ENCODE data around the gene ATG16L2.
"Not testable (repeated sequence)": the region's sequence is repeated elsewhere in the genome, so short reads cannot be mapped to it uniquely, and the experiment has no call there.

DNA sequence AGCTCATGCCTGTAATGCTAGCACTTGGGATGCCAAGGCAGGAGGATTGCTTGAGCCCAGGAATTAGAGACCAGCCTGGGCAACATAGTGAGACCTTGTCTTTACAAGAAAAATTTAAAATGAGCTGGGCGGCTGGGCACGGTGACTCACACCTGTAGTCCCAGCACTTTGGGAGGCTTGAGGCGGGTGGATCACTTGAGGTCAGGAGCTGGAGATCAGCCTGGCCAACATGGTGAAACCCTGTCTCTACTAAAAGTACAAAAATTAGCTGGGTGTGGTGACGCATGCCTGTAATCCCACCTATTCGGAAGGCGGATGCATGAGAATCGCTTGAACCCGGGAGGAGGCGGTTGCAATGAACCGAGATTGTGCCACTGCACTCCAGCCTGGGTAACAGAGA, 2.5 kb upstream of the ATG16L2 start:
- not testable (repeated sequence) for TF ChIP-seq EZH2phosphoT487 (conservative IDR thresholded peaks at IDR 0.05; ENCODE audit: low read length); CTCF (IDR thresholded peaks at IDR 0.05; ENCODE audit: insufficient read depth, low read length, poor library complexity, severe bottlenecking)
